Ishikawa (cell line): ENCODE results near the gene C5orf63.

Experiments
- CEBPB ChIP-seq: IDR thresholded peaks from 2 replicates; pipeline ENCODE4 v1.6.1; 2012
- CREB1 ChIP-seq: IDR thresholded peaks from 2 replicates; pipeline ENCODE4 v1.6.1; 2012; ENCODE audit warnings: low read depth
- EGR1 ChIP-seq: IDR thresholded peaks from 2 replicates; pipeline ENCODE4 v1.6.1; 2012
- EP300 ChIP-seq: IDR thresholded peaks from 2 replicates; pipeline ENCODE4 v1.6.1; 2012; ENCODE audit warnings: borderline replicate concordance
- FOXM1 ChIP-seq: IDR thresholded peaks from 2 replicates; pipeline ENCODE4 v1.6.1; 2012; ENCODE audit warnings: low read depth, borderline replicate concordance
- MAX ChIP-seq: IDR thresholded peaks from 2 replicates; pipeline ENCODE4 v1.6.1; 2012
- NFIC ChIP-seq: IDR thresholded peaks from 2 replicates; pipeline ENCODE4 v1.6.1; 2012
- RAD21 ChIP-seq: IDR thresholded peaks from 2 replicates; pipeline ENCODE4 v1.6.1; 2012; ENCODE audit warnings: low read depth
- REST ChIP-seq: IDR thresholded peaks from 2 replicates; pipeline ENCODE4 v1.6.1; 2012; ENCODE audit warnings: low read depth, mild to moderate bottlenecking
- TAF1 ChIP-seq: IDR thresholded peaks from 2 replicates; pipeline ENCODE4 v1.6.1; 2012; ENCODE audit warnings: low read depth, mild to moderate bottlenecking
- TCF12 ChIP-seq: IDR thresholded peaks from 2 replicates; pipeline ENCODE4 v1.6.1; 2012; ENCODE audit warnings: low read depth
- TEAD4 ChIP-seq: IDR thresholded peaks from 2 replicates; pipeline ENCODE4 v1.6.1; 2012
- USF1 ChIP-seq: IDR thresholded peaks from 2 replicates; pipeline ENCODE4 v1.6.1; 2012
- YY1 ChIP-seq: IDR thresholded peaks from 2 replicates; pipeline ENCODE4 v1.6.1; 2012; ENCODE audit warnings: low read depth
- ZBTB7A ChIP-seq: IDR thresholded peaks from 2 replicates; pipeline ENCODE4 v1.6.1; 2012; ENCODE audit warnings: low read depth

Gene C5orf63

GRCh38 chr5:127085796-127086195, 12.5 kb upstream of the C5orf63 start:
- no peak for TF ChIP-seq TAF1
- TF ChIP-seq TEAD4: no peak
- TF ChIP-seq USF1: no peak
- no peak for TF ChIP-seq FOXM1
- TF ChIP-seq CREB1: no peak
- no peak for TF ChIP-seq ZBTB7A
- TF ChIP-seq TCF12: no peak
- TF ChIP-seq RAD21: no peak
- no peak for TF ChIP-seq EGR1
- TF ChIP-seq MAX: no peak

GRCh38 chr5:127085371-127085770, 12.1 kb upstream of the C5orf63 start:
- TF ChIP-seq EP300 (no peak), TEAD4 (no peak), CEBPB (no peak), TCF12 (no peak)

- TF ChIP-seq USF1 (no peak), RAD21 (no peak), TAF1 (no peak), YY1 (no peak), EP300 (no peak), MAX (no peak), TEAD4 (no peak), CREB1 (no peak), TCF12 (no peak), REST (no peak), NFIC (no peak), FOXM1 (no peak), CEBPB (no peak), EGR1 (no peak), ZBTB7A (no peak)
Observed at GRCh38 chr5:127084656-127085055, 11.4 kb upstream of the C5orf63 start.

GRCh38 chr5:127083711-127084110, 10.4 kb upstream of the C5orf63 start:
- TF ChIP-seq EGR1: no peak
- no peak for TF ChIP-seq FOXM1

GRCh38 chr5:127079994-127080491, 6.7 kb upstream of the C5orf63 start:
- no peak for TF ChIP-seq NFIC

GRCh38 chr5:127077366-127077765, 4.1 kb upstream of the C5orf63 start:
- TF ChIP-seq TAF1 (no peak), CREB1 (no peak), MAX (no peak), REST (no peak), EP300 (no peak), NFIC (no peak), FOXM1 (no peak), YY1 (no peak), TEAD4 (no peak), RAD21 (no peak), EGR1 (no peak), CEBPB (no peak), USF1 (no peak), TCF12 (no peak), ZBTB7A (no peak)
